OCI-LY3 (cell line): ENCODE results near the gene BTBD1.

Experiments
- EZH2phosphoT487 ChIP-seq: fragments of 200-600 bp; shearing (Covaris generic); IDR thresholded peaks from 2 replicates; pipeline ENCODE4 v1.6.1; 2018; ENCODE audit warnings: antibody characterized with exemption, mixed run types, low read depth
- TF ChIP-seq, protein P1 (sequence below): fragments of 200-600, 300-600 bp; sonication (generic); IDR thresholded peaks from 2 replicates; pipeline ENCODE4 v1.5.1; 2014; ENCODE audit warnings: antibody characterized with exemption, low read length, low read depth

DNA sequence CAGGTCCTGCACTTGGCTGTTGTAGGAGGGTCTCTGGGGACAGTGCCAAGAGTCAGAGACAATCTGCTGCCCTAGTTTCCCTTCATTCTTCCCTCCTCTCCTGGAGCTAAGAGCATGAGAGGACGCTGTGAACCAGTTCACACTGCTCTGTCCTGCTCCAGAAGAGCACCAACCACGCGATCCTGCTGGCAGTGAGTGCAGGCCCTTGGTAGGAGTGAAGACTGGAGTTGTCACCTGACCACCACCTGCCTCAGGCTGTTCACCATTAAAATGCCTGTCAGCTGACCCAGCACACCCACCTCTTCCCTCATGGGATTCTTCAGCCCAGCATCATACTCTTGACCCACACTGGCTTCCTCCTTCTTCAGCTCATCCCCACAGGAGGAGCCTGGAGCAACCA is 43.3 kb upstream of the BTBD1 start:
- no peak for TF ChIP-seq EZH2phosphoT487
- TF ChIP-seq, protein P1, sequence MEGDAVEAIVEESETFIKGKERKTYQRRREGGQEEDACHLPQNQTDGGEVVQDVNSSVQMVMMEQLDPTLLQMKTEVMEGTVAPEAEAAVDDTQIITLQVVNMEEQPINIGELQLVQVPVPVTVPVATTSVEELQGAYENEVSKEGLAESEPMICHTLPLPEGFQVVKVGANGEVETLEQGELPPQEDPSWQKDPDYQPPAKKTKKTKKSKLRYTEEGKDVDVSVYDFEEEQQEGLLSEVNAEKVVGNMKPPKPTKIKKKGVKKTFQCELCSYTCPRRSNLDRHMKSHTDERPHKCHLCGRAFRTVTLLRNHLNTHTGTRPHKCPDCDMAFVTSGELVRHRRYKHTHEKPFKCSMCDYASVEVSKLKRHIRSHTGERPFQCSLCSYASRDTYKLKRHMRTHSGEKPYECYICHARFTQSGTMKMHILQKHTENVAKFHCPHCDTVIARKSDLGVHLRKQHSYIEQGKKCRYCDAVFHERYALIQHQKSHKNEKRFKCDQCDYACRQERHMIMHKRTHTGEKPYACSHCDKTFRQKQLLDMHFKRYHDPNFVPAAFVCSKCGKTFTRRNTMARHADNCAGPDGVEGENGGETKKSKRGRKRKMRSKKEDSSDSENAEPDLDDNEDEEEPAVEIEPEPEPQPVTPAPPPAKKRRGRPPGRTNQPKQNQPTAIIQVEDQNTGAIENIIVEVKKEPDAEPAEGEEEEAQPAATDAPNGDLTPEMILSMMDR = no peak
